RPMI7951 (cell line): ENCODE measurements around the gene KDM4B. TPM values are rescaled to one million over a fixed set of nuclear protein-coding genes. Genes with fewer than 3 reads are reported as not detected.

Experiments
- DNase-seq: peaks from one replicate; pipeline ENCODE4 v3.0.0-alpha.2; 2012; ENCODE audit warnings: low read depth
- total RNA-seq: library from RNA; depleted of rRNA; stranded (reverse); fragments of >200 nt; shearing (Covaris generic); gene quantifications from 2 replicates; pipeline ENCODE4 v1.2.3, GENCODE V29; 2014

The KDM4B gene
- total RNA-seq, 1 experiment from 2014 or later, result 6.2 TPM

- no peak for DNase-seq
Observed at GRCh38 chr19:4984438-4984990, 15.6 kb downstream of the KDM4B start.

GRCh38 chr19:4985551-4985991, 16.7 kb downstream of the KDM4B start:
- no peak for DNase-seq

- no peak for DNase-seq
Observed at GRCh38 chr19:4986056-4986455, 17.1 kb downstream of the KDM4B start.

- DNase-seq, result no peak
Observed at GRCh38 chr19:4986471-4986891, 17.6 kb downstream of the KDM4B start.

GRCh38 chr19:4987256-4987655, 18.3 kb downstream of the KDM4B start:
- DNase-seq, result no peak

- DNase-seq, result no peak
Observed at GRCh38 chr19:4987692-4988370, 18.9 kb downstream of the KDM4B start.

GRCh38 chr19:4988770-4989251, 19.9 kb downstream of the KDM4B start:
- peak; percentile 42 for DNase-seq

- DNase-seq, result no peak
Observed at GRCh38 chr19:4990306-4990705, 21.4 kb downstream of the KDM4B start.

GRCh38 chr19:4991538-4991937, 22.6 kb downstream of the KDM4B start:
- no peak for DNase-seq

GRCh38 chr19:4991996-4992698, 23.2 kb downstream of the KDM4B start:
- no peak for DNase-seq

- no peak for DNase-seq
Observed at GRCh38 chr19:4993683-4994082, 24.8 kb downstream of the KDM4B start.

- no peak for DNase-seq
Observed at GRCh38 chr19:4996701-4997100, 27.8 kb downstream of the KDM4B start.

GRCh38 chr19:4997297-4997696, 28.4 kb downstream of the KDM4B start:
- no peak for DNase-seq

GRCh38 chr19:5000120-5000611, 31.3 kb downstream of the KDM4B start:
- no peak for DNase-seq

GRCh38 chr19:5001615-5002014, 32.7 kb downstream of the KDM4B start:
- DNase-seq, result peak; percentile 54

GRCh38 chr19:5002143-5002542, 33.2 kb downstream of the KDM4B start:
- peak; percentile 68 for DNase-seq

- no peak for DNase-seq
Observed at GRCh38 chr19:5003781-5004180, 34.9 kb downstream of the KDM4B start.

- DNase-seq, result no peak
Observed at GRCh38 chr19:5005096-5005495, 36.2 kb downstream of the KDM4B start.

GRCh38 chr19:5006201-5006600, 37.3 kb downstream of the KDM4B start:
- DNase-seq, result peak; percentile 23

GRCh38 chr19:5006821-5007220, 37.9 kb downstream of the KDM4B start:
- no peak for DNase-seq

GRCh38 chr19:5011476-5012238, 42.7 kb downstream of the KDM4B start:
- no peak for DNase-seq
